Measurements from ENCODE around the gene SMC2.
A peak's percentile ranks its signal among the peaks of the same experiment; 100 is the strongest.

Gene SMC2

GRCh38 chr9:104093647-104094533, at the start of gene SMC2:
Gene SMC2 (plus strand): TSS chr9:104094309. CDS start chr9:104095385, 1,076 bp downstream.
- peak; percentile 92 to 94 for DNase-seq

DNA sequence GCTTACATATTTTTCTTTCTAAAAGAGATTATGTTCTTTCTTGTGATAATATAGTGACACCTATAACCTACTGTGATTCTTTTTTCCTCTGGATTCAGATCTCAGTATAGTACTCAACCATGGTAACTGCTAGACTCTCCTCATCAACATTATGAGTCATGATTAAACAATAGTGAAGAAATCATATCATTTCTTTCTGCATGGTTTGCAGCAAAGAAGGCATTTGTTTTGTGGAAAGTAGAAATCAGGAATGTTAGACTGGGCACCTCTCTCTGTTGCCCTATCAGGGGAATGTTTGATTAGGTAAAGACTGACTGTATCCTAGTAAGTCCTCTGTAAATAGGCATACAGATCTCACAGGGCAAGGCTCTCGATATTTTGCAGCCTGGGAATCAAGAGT, 25.6 kb upstream of the SMC2 start:
- no peak for DNase-seq

DNA sequence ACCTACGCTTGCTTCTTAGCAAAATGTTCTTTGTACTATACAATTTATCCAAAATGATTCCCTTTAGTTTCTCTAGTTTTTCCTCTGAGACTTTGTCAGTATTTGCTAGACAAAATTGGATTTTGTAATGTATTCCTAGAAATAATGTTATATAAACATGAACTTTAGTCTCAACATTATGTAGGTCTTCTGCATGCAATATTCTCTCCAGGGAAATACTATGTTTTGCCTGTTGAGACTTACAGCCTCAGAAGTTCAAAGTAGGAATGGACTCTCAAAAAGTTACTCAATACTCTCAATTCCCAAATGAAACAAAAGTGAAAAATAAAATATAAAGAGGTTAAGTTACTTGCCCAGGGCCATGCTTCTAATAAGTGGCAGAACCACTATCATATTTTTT, 24.8 kb upstream of the SMC2 start:
- DNase-seq = no peak

GRCh38 chr9:104071589-104071988, 22.5 kb upstream of the SMC2 start:
- no peak for DNase-seq

DNA sequence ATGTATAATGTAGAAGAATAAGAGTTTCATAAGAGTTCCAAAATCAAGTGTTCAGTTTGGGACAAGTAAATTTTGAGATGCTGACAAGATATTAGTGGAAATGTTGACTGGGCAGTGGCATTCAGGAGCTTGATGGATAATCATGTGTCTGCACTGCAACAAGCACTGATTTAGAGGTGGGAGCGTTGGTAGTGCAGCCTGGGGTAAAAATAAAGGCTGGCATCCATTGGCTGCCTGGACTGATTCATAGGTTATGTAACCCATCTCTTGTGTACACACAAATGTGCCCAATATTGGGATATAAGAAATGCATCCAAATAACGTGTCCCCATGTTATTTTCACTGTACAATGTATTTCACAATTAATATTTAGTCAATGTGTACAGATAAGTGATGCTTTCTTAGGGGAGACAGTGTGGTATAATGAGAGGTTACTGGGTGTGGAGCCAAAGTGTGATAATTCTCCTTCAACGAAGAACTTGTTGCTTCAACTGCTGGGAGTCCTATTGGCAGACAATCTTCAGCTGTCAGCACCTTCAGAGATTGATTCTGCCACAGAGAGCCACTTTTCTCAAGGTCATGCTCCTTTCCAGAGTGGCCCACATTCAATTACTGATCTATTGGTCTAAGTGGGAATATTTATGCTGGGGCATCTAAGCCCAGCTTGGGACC, 20.9 kb upstream of the SMC2 start:
- DNase-seq = no peak

- no peak for DNase-seq
Measured at GRCh38 chr9:104073770-104074133, 20.4 kb upstream of the SMC2 start.

GRCh38 chr9:104074876-104075275, 19.2 kb upstream of the SMC2 start:
- DNase-seq = no peak

DNA sequence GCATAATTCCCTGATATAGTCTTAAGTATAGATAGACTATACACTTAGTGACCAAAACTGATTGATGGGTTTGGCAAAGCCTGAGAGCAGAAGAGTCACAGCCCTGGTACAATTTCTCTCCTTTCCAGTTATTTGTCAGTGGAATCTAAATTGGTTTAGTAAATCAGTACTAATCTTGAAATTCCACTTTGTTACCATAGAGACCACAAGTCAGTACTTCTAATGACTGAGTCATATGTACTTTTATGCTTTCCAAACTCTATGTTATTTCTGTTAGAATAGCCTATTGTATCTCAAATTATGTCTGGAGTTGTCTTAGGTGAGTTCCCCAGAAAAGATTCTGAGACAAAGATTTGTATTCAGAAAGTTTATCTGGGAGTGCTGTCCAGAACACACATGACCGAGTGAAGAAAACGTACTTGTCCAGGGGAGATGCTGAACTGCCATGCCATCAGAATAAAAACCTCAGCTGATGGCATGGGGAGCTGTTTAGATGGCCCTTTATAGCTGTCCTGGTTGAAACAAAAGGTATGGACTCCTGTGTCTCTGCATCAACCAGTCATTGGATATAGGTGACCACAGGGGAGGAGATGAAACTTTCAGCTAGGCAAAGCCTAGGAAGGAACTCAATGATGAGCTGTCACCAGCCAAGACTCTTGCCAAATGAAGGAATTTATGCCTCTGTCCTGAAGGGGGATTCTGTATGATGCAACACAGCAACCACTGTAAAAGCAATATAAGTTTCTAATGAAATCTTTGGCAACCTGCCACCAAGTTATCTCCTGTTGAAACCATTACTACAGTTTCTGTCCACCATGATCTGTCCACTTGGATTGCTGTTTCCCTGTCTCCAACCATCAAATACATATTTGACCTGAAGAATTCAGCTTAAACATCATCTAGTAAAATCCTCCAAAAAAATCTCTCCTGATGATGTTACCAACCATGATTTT, 18.0 kb upstream of the SMC2 start:
- no peak for DNase-seq

DNA sequence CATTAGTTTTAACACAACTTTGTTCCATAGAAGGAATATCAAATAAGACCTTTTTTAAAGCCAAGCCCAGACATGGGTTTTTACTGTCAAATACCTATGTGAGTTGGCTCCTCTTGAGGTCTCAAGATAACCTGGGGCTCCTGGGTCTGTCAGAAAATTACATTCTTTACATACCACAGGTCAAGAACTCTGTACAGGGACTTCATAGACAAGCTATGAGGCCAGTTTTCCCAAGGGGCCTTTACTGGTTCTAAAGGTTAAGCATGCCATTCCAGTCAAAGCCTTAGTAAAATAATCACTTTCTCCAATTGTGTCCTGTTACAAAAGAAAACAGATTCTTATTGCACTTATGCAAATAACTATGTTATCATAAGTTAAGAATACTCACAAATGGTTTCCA, 15.5 kb upstream of the SMC2 start:
- no peak for DNase-seq

DNA sequence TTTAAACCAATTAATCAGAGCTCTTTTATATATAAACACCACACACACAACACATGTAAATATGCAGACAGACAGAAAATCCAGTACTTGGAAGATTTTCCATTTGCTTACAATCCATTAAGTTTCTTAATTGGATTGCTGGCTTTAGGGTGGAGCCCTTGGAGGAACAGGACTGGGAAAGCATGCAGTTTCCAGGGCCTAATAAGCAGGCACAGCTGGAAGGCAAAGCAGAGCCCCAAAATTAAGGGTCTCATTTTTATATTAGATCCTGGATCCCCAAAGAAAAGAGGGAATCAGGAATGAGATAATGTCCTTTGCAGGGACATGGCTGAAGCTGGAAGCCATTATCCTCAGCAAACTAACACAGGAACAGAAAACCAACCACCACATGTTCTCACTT, 13.1 kb upstream of the SMC2 start:
- DNase-seq = no peak

DNA sequence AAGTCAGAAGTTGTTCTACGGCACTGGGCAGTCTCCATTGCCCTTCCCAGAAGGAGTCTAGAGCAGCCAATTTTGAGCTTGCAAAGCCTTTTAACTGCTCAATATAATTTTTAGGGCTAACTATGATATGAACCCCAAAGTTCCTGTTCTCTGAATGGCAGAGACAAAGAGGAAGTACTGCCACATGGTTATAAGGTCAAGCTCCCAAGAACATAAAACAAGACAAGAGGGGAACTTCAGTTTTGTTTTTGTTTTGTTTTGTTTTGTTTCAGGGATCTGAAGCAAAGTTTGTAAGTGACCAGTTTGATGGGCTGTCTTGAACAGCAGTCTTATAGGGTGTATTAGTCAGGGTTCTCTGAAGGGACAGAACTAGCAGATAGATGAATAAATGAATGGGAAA, 11.9 kb upstream of the SMC2 start:
- DNase-seq = no peak

DNA sequence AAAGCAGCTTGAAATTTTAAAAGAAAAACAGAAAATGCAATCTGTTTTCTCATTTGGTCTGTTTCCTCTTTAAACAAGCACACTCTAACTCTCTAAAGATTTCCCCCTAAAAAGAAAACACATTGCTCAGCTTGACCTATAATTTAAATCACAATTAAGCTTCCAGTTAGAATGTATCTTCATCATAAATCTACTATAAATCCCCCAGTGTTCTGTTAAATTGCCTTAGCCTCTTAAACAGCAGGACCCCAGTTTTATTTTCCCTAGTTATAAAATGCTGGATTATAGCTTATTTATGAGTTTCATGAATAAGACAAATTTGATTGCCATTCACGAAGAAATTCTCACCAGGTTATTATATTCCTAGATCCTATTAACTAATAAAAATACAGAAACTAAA, 8.6 kb upstream of the SMC2 start:
- DNase-seq = no peak

GRCh38 chr9:104087894-104088293, 6.2 kb upstream of the SMC2 start:
- no peak for DNase-seq

- no peak for DNase-seq
Measured at GRCh38 chr9:104088416-104088815, 5.7 kb upstream of the SMC2 start.

- DNase-seq = no peak
Measured at GRCh38 chr9:104090578-104090977, 3.5 kb upstream of the SMC2 start.

- DNase-seq = no peak
Measured at GRCh38 chr9:104091116-104091515, 3.0 kb upstream of the SMC2 start.

- peak in 1 of 2 donors; percentile 14 for DNase-seq
Measured at GRCh38 chr9:104091708-104092107, 2.4 kb upstream of the SMC2 start.

DNA sequence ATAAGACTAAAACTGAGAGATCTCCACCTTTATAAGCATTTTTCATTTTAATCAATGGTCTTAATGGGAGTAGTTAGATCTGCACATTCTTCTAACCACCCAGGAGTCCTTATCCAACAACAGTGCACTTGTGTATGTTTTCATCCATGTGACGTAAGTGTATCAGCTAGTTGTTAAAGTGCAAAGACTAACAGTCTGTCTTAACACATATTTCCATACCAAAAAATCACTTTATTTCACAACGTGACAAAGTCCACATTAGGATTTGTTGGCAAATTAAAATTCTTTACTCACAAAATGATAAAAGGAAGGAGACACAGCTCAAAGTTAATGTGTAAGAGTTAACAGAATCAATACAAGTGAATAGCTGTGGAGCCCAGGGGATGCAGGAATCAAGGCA, 1.9 kb upstream of the SMC2 start:
- no peak for DNase-seq

- DNase-seq = peak in 1 of 2 donors; percentile 4
Measured at GRCh38 chr9:104092875-104093600, 1.1 kb upstream of the SMC2 start.

DNA sequence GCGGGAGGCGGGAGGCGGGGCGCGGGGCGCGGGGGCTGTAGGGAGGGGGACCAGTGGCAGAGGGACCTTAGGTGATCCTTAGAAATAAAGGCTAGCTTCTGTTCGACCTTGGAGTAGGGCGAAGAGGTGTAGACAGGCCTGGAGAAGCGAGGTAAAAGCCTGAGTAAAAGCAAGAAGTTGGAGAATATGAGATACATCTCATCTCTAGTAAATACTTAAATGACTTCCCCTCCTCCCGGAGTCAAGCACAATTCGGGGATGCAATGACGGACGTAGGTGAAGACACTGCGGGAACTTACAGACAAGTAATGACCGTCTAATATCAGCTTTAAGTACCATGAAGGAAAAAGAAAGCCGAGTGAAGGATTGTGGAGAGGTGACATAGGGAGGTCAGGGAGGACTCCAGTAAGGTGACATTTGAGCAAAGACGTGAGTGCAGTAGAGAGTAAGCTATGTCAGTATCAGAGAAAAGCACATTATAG, 466 bp downstream of the SMC2 start:
- no peak for DNase-seq

DNA sequence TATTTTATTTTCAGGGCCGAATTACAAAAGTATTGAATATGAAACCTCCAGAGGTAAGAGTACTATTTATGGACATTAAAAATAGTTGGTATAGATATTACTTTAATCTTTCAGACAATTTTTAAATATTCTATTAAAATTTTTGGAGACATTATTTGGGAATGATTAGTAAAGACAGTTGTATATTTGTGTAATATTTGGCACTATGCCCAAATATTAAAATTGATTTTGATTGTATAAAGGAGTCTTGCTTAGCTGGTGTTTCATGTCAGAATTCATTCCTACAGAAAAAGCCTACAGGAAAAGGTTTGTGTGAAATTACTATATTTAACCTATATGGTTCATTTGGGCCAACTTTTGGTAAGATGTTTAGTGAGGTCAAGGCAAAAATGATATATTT, 5.5 kb downstream of the SMC2 start:
- no peak for DNase-seq

DNA sequence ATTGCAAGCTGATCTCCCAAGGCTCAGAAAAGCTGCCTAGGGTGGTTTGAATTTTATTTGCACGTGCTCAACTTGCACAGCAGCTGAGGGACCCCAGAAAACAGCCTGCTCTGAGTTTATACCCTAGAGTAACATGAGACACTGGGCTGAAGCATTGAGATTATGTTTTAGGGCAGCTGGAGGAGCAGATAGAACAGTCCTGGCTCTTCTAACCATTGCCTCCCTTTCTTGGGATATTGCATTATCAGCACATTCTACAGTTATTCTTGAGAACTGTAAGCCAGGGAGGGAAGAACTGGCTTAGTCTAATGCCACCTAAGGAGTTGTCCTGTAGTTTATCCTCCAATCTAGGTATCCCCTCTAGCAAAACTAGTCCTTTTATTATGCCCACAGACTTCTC, 10.3 kb downstream of the SMC2 start:
- DNase-seq = no peak

Measured in CD4-positive, alpha-beta T cell treated with Interleukin-4 for 1 hour (primary cell).